WTC11 (cell line): Measurements from ENCODE around the gene CCDC77. TPM values are rescaled to one million over a fixed set of nuclear protein-coding genes. Genes with fewer than 3 reads are reported as not detected.

Experiments
- ATAC-seq: fragments of 200-7000 bp; cut with Tn5 transposase; 2 replicates; pipeline ENCODE4 v1.10.0; 2021; ENCODE audit warnings: mild to moderate bottlenecking, moderate library complexity
- CTCF ChIA-PET: fragments of 300-600 bp; sonication (Branson Sonifier 250); formaldehyde crosslinking; loops from one replicate; lab custom pipeline; 2021; ENCODE audit warnings: antibody characterized with exemption; lab: Charles Lee
- POLR2A ChIA-PET: fragments of 350-600 bp; sonication (Branson Sonifier 250); formaldehyde crosslinking; loops from one replicate; lab custom pipeline; 2021; ENCODE audit warnings: antibody characterized with exemption; lab: Charles Lee
- DNase-seq: peaks from one replicate; pipeline ENCODE4 v3.0.0; 2021; ENCODE audit warnings: low spot score
- H3K27ac Mint-ChIP-seq: 2 replicates; pipeline ENCODE4 v1.8.0; 2021; ENCODE audit warnings: mixed read lengths
- H3K27me3 Mint-ChIP-seq: 2 replicates; pipeline ENCODE4 v1.8.0; 2021; ENCODE audit warnings: low read depth, mild to moderate bottlenecking, moderate library complexity, mixed read lengths
- H3K36me3 Mint-ChIP-seq: 2 replicates; pipeline ENCODE4 v1.8.0; 2021; ENCODE audit warnings: mixed read lengths
- H3K4me1 Mint-ChIP-seq: 2 replicates; pipeline ENCODE4 v1.8.0; 2022; ENCODE audit warnings: mixed read lengths
- H3K4me3 Mint-ChIP-seq: 2 replicates; pipeline ENCODE4 v1.8.0; 2021; ENCODE audit warnings: mild to moderate bottlenecking, moderate library complexity, mixed read lengths
- H3K9me3 Mint-ChIP-seq: 2 replicates; pipeline ENCODE4 v1.8.0; 2021; ENCODE audit warnings: mixed read lengths
- FOXJ3 ChIP-seq: sonication (generic); formaldehyde crosslinking; IDR thresholded peaks from 2 replicates; pipeline ENCODE4 v1.9.0; 2021; ENCODE audit warnings: missing genetic modification reagents, mild to moderate bottlenecking, borderline replicate concordance
- FOXK1 ChIP-seq: sonication (generic); formaldehyde crosslinking; IDR thresholded peaks from 2 replicates; pipeline ENCODE4 v1.8.0; 2022; ENCODE audit warnings: mild to moderate bottlenecking, moderate library complexity, missing genetic modification reagents
- NR2C2 ChIP-seq: sonication (generic); formaldehyde crosslinking; IDR thresholded peaks from 2 replicates; pipeline ENCODE4 v1.8.0; 2022; ENCODE audit warnings: mild to moderate bottlenecking, missing genetic modification reagents
- OVOL2 ChIP-seq: fragments of 250-450 bp; sonication (Bioruptor Pico); IDR thresholded peaks from 2 replicates; pipeline ENCODE4 v1.9.0; 2021; ENCODE audit warnings: mild to moderate bottlenecking, borderline replicate concordance
- RORB ChIP-seq: fragments of 250-450 bp; sonication (Bioruptor Pico); IDR thresholded peaks from 2 replicates; pipeline ENCODE4 v1.9.0; 2021; ENCODE audit warnings: mild to moderate bottlenecking
- ZBTB21 ChIP-seq: sonication (generic); formaldehyde crosslinking; IDR thresholded peaks from 2 replicates; pipeline ENCODE4 v1.8.1; 2023; ENCODE audit warnings: mild to moderate bottlenecking, missing genetic modification reagents, borderline replicate concordance
- ZNF138 ChIP-seq: sonication (generic); formaldehyde crosslinking; conservative IDR thresholded peaks from 2 replicates; pipeline ENCODE4 v1.8.1; 2022; ENCODE audit warnings: mild to moderate bottlenecking, moderate library complexity, missing genetic modification reagents
- total RNA-seq: library from RNA; stranded (reverse); gene quantifications from 3 replicates; pipeline ENCODE4 v1.2.3, GENCODE V29; 2021
- TF ChIP-seq, protein P1 (sequence below): sonication (generic); formaldehyde crosslinking; IDR thresholded peaks from 2 replicates; pipeline ENCODE4 v1.8.0; 2022; ENCODE audit warnings: mild to moderate bottlenecking, missing genetic modification reagents
- TF ChIP-seq, protein P2 (sequence below): sonication (generic); formaldehyde crosslinking; IDR thresholded peaks from 2 replicates; pipeline ENCODE4 v1.8.1; 2022; ENCODE audit warnings: low read depth, missing genetic modification reagents, borderline replicate concordance
- TF ChIP-seq, protein P3 (sequence below): sonication (generic); formaldehyde crosslinking; IDR thresholded peaks from 2 replicates; pipeline ENCODE4 v1.8.1; 2023; ENCODE audit warnings: mild to moderate bottlenecking, missing genetic modification reagents
- TF ChIP-seq, protein P4 (sequence below): sonication (generic); formaldehyde crosslinking; IDR thresholded peaks from 2 replicates; pipeline ENCODE4 v1.8.1; 2022; ENCODE audit warnings: missing genetic modification reagents, borderline replicate concordance
- TF ChIP-seq, protein P5 (sequence below): fragments of 250-450 bp; sonication (Bioruptor Pico); IDR thresholded peaks from 2 replicates; pipeline ENCODE4 v1.8.0; 2021; ENCODE audit warnings: mild to moderate bottlenecking
- TF ChIP-seq, protein P6 (sequence below): sonication (generic); formaldehyde crosslinking; IDR thresholded peaks from 2 replicates; pipeline ENCODE4 v1.8.0; 2023; ENCODE audit warnings: missing genetic modification reagents, mild to moderate bottlenecking, borderline replicate concordance
- TF ChIP-seq, protein P7 (sequence below): fragments of 250-450 bp; sonication (Bioruptor Pico); conservative IDR thresholded peaks from 2 replicates; pipeline ENCODE4 v1.9.0; 2021; ENCODE audit warnings: mild to moderate bottlenecking
- TF ChIP-seq, protein P8 (sequence below): sonication (generic); formaldehyde crosslinking; IDR thresholded peaks from 2 replicates; pipeline ENCODE4 v1.8.0; 2022; ENCODE audit warnings: mild to moderate bottlenecking, missing genetic modification reagents
- TF ChIP-seq, protein P9 (sequence below): sonication (generic); formaldehyde crosslinking; conservative IDR thresholded peaks from 2 replicates; pipeline ENCODE4 v1.8.1; 2022; ENCODE audit warnings: mild to moderate bottlenecking, missing genetic modification reagents
- TF ChIP-seq, protein P10 (sequence below): sonication (generic); formaldehyde crosslinking; IDR thresholded peaks from 2 replicates; pipeline ENCODE4 v1.8.1; 2023; ENCODE audit warnings: mild to moderate bottlenecking, missing genetic modification reagents, moderate library complexity

CCDC77 gene
- total RNA-seq, 1 experiment from 2014 or later = 24.2 TPM

DNA sequence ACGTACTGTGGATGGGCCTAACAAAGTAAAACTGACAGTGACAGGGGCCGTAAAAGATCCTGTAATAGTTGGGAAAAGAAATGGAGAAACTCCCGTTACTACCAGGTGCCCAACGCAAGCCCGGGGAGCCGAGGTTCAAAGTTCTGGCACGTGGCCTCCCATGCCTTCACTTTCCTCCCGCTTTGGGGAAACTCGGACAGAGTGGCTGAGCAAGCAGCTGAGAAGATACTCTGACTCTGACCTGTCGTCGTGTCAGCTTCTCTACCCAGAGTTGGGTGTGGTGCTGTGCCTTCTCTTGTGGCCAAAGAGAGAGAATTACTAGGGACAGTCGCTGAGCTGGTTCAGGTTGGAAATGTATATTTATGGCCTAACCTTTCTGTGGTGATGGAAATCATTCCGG, 60.0 kb downstream of the CCDC77 start:
- DNase-seq (no peak), ATAC-seq (no peak)
- peaks cover 19% of the 10 kb centered on the region for H3K4me1 Mint-ChIP-seq
- POLR2A ChIA-PET = interaction anchor here (0.6 kb wide), 1 partner anchor 235 kb away, joined by 5 read pairs; no protein-coding TSS in a partner anchor
- H3K27me3 Mint-ChIP-seq = peaks cover 54% of the 10 kb centered on the region
- no peak overlapping the region for H3K27ac Mint-ChIP-seq
- TF ChIP-seq ZNF138 (CRISPR knock-in tag) (no peak), FOXJ3 (CRISPR knock-in tag) (no peak), NR2C2 (CRISPR knock-in tag) (no peak), FOXK1 (no peak), RORB (CRISPR knock-in tag) (no peak), OVOL2 (no peak), ZBTB21 (CRISPR knock-in tag) (no peak)
- TF ChIP-seq, protein P1, sequence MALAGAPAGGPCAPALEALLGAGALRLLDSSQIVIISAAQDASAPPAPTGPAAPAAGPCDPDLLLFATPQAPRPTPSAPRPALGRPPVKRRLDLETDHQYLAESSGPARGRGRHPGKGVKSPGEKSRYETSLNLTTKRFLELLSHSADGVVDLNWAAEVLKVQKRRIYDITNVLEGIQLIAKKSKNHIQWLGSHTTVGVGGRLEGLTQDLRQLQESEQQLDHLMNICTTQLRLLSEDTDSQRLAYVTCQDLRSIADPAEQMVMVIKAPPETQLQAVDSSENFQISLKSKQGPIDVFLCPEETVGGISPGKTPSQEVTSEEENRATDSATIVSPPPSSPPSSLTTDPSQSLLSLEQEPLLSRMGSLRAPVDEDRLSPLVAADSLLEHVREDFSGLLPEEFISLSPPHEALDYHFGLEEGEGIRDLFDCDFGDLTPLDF (CRISPR knock-in tag) = no peak
- TF ChIP-seq, protein P2, sequence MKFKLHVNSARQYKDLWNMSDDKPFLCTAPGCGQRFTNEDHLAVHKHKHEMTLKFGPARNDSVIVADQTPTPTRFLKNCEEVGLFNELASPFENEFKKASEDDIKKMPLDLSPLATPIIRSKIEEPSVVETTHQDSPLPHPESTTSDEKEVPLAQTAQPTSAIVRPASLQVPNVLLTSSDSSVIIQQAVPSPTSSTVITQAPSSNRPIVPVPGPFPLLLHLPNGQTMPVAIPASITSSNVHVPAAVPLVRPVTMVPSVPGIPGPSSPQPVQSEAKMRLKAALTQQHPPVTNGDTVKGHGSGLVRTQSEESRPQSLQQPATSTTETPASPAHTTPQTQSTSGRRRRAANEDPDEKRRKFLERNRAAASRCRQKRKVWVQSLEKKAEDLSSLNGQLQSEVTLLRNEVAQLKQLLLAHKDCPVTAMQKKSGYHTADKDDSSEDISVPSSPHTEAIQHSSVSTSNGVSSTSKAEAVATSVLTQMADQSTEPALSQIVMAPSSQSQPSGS (CRISPR knock-in tag) = no peak
- TF ChIP-seq, protein P3, sequence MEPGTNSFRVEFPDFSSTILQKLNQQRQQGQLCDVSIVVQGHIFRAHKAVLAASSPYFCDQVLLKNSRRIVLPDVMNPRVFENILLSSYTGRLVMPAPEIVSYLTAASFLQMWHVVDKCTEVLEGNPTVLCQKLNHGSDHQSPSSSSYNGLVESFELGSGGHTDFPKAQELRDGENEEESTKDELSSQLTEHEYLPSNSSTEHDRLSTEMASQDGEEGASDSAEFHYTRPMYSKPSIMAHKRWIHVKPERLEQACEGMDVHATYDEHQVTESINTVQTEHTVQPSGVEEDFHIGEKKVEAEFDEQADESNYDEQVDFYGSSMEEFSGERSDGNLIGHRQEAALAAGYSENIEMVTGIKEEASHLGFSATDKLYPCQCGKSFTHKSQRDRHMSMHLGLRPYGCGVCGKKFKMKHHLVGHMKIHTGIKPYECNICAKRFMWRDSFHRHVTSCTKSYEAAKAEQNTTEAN (CRISPR knock-in tag) = no peak
- TF ChIP-seq, protein P4, sequence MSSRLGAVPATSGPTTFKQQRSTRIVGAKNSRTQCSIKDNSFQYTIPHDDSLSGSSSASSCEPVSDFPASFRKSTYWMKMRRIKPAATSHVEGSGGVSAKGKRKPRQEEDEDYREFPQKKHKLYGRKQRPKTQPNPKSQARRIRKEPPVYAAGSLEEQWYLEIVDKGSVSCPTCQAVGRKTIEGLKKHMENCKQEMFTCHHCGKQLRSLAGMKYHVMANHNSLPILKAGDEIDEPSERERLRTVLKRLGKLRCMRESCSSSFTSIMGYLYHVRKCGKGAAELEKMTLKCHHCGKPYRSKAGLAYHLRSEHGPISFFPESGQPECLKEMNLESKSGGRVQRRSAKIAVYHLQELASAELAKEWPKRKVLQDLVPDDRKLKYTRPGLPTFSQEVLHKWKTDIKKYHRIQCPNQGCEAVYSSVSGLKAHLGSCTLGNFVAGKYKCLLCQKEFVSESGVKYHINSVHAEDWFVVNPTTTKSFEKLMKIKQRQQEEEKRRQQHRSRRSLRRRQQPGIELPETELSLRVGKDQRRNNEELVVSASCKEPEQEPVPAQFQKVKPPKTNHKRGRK (CRISPR knock-in tag) = no peak
- TF ChIP-seq, protein P5, sequence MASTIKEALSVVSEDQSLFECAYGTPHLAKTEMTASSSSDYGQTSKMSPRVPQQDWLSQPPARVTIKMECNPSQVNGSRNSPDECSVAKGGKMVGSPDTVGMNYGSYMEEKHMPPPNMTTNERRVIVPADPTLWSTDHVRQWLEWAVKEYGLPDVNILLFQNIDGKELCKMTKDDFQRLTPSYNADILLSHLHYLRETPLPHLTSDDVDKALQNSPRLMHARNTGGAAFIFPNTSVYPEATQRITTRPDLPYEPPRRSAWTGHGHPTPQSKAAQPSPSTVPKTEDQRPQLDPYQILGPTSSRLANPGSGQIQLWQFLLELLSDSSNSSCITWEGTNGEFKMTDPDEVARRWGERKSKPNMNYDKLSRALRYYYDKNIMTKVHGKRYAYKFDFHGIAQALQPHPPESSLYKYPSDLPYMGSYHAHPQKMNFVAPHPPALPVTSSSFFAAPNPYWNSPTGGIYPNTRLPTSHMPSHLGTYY = no peak
- CTCF ChIA-PET = interaction anchor here (1.1 kb wide), 1 partner anchor 85 kb away, joined by 3 read pairs; no protein-coding TSS in a partner anchor
- H3K9me3 Mint-ChIP-seq = no peaks in the 10 kb centered on the region; the same call in 1 of the 2 replicates
- peak overlapping the region; percentile 88 for H3K4me3 Mint-ChIP-seq
- H3K36me3 Mint-ChIP-seq = peaks cover 3% of the 10 kb centered on the region; the same call in 1 of the 2 replicates

DNA sequence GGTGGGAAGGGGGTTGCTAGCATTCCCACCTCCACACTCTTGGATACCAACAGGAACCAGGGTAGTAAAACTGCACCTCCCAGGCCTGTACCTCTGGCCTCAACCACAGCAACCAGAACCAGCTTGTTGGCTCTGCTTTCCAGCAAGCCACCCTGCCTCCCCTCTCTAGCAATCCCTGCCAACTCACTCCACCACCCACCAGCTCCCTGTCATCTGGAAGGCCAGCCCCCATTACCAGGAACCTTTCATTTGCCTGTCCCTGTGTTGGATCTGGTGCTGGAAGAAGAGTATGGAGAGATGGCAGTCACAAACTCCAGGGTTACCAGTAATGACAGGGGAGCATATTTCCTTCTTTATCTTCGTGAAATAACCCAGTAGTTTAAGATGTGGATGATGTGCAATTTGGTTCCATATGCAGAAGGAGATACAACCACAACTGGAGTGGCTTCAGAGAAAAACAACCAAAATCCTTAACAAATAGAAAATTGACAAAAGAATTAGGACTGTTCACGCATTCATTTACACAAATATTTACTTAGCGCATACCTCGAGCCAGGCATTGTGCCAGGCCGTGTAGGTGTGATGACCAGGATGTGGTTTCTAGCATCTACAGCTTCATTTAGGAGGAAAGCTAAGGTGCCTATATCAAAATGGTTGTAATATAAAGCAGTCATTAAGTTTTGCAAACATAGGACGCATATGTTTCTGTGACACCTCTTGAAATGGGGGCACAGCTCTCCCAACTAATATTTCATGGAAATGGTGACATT, 61.7 kb downstream of the CCDC77 start:
- ATAC-seq (no peak), DNase-seq (no peak)
- ChIA-PET POLR2A (interaction anchor here (0.5 kb wide), 1 partner anchor 114 kb away, joined by 3 read pairs; no protein-coding TSS in a partner anchor), CTCF (interaction anchor here (1.1 to 1.3 kb wide), 2 partner anchors 10 to 84 kb away, joined by 3 to 5 read pairs; no protein-coding TSS in a partner anchor)
- no peaks in the 10 kb centered on the region; the same call in 1 of the 2 replicates for H3K9me3 Mint-ChIP-seq
- H3K36me3 Mint-ChIP-seq = peaks cover 3% of the 10 kb centered on the region; the same call in 1 of the 2 replicates
- H3K27me3 Mint-ChIP-seq = peaks cover 38% of the 10 kb centered on the region
- no peak overlapping the region for H3K27ac Mint-ChIP-seq
- peaks cover 19% of the 10 kb centered on the region for H3K4me1 Mint-ChIP-seq
- no peak overlapping the region for H3K4me3 Mint-ChIP-seq
- TF ChIP-seq, protein P6, sequence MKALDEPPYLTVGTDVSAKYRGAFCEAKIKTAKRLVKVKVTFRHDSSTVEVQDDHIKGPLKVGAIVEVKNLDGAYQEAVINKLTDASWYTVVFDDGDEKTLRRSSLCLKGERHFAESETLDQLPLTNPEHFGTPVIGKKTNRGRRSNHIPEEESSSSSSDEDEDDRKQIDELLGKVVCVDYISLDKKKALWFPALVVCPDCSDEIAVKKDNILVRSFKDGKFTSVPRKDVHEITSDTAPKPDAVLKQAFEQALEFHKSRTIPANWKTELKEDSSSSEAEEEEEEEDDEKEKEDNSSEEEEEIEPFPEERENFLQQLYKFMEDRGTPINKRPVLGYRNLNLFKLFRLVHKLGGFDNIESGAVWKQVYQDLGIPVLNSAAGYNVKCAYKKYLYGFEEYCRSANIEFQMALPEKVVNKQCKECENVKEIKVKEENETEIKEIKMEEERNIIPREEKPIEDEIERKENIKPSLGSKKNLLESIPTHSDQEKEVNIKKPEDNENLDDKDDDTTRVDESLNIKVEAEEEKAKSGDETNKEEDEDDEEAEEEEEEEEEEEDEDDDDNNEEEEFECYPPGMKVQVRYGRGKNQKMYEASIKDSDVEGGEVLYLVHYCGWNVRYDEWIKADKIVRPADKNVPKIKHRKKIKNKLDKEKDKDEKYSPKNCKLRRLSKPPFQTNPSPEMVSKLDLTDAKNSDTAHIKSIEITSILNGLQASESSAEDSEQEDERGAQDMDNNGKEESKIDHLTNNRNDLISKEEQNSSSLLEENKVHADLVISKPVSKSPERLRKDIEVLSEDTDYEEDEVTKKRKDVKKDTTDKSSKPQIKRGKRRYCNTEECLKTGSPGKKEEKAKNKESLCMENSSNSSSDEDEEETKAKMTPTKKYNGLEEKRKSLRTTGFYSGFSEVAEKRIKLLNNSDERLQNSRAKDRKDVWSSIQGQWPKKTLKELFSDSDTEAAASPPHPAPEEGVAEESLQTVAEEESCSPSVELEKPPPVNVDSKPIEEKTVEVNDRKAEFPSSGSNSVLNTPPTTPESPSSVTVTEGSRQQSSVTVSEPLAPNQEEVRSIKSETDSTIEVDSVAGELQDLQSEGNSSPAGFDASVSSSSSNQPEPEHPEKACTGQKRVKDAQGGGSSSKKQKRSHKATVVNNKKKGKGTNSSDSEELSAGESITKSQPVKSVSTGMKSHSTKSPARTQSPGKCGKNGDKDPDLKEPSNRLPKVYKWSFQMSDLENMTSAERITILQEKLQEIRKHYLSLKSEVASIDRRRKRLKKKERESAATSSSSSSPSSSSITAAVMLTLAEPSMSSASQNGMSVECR (CRISPR knock-in tag) = no peak
- TF ChIP-seq OVOL2 (no peak), FOXJ3 (CRISPR knock-in tag) (no peak)
- TF ChIP-seq, protein P7, sequence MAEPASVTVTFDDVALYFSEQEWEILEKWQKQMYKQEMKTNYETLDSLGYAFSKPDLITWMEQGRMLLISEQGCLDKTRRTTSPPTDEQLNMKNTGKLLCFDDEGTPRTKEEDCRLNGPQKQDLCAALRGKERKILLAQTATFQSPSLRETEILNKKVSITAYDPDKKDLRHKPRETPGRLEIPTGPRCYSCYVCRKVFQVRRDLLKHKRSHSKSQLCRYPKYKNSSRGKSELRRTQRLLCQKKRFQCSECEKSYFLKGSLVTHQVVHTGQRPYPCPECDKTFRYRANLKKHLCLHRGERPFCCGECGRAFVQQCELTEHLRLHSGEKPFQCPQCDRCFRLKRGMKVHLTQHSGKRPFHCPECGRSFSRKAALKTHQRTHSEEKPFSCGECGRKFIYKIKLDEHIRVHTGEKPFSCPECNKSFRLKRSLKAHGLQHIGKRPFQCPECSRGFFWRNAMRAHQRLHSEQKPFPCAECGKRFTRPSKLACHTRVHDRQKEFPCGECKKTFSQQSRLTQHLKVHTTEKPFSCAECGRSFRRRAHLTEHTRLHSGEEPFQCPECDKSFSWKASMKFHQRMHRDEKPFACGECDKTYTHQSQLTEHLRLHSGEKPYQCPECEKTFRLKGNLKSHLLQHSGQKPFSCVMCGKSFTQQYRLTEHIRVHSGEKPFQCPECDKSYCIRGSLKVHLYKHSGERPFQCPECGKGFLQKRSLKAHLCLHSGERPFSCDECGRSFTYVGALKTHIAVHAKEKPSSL (CRISPR knock-in tag) = no peak
- TF ChIP-seq, protein P8, sequence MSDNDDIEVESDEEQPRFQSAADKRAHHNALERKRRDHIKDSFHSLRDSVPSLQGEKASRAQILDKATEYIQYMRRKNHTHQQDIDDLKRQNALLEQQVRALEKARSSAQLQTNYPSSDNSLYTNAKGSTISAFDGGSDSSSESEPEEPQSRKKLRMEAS (CRISPR knock-in tag) = no peak
- TF ChIP-seq, protein P9, sequence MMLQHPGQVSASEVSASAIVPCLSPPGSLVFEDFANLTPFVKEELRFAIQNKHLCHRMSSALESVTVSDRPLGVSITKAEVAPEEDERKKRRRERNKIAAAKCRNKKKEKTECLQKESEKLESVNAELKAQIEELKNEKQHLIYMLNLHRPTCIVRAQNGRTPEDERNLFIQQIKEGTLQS (CRISPR knock-in tag) = no peak
- TF ChIP-seq, protein P10, sequence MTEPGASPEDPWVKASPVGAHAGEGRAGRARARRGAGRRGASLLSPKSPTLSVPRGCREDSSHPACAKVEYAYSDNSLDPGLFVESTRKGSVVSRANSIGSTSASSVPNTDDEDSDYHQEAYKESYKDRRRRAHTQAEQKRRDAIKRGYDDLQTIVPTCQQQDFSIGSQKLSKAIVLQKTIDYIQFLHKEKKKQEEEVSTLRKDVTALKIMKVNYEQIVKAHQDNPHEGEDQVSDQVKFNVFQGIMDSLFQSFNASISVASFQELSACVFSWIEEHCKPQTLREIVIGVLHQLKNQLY (CRISPR knock-in tag) = no peak
